Measurements from ENCODE around the gene ZDHHC23. TPM values are rescaled to one million over a fixed set of nuclear protein-coding genes. Genes with fewer than 3 reads are reported as not detected.
A peak's percentile ranks its signal among the peaks of the same experiment; 100 is the strongest.

The ZDHHC23 gene, protein sequence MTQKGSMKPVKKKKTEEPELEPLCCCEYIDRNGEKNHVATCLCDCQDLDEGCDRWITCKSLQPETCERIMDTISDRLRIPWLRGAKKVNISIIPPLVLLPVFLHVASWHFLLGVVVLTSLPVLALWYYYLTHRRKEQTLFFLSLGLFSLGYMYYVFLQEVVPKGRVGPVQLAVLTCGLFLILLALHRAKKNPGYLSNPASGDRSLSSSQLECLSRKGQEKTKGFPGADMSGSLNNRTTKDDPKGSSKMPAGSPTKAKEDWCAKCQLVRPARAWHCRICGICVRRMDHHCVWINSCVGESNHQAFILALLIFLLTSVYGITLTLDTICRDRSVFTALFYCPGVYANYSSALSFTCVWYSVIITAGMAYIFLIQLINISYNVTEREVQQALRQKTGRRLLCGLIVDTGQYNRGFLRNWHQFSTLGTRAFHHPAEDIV
- 3.9 and 5.1 TPM in 2 replicates for total RNA-seq (2014; rRNA removed; shearing (Covaris generic))

DNA sequence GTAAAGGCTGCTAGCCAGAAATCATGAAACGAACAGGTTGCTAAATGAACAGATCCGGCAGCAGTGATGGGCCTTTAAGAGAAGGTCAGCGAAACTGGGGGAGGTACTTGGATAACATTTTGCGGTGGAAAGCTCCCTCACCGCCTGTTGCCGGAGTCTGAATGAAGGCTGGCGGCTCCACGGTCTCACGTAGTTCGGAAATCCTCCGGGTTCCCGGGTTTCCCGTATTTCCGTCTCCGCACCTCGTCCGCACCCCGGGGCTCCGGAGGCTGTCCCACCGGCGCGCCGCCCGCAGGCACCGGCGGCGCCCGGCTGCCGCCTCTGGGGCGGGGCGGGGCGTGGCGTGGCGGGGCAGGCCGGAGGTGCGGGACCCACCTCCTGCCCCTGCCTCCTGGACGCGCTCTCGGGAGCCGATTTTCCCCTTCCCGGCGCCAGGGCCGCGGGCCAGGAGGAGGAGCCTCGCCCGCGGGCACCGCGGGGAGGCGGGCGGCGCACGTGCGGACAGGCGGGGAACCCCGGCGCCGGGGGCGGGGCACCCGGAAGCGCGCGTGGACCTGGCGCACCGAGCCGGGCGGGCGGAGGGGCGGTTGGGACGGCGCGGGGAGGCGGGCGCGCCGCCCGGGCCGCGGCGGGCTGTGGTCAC, at the start of gene ZDHHC23:
TSS of gene ZDHHC23 (plus strand) at position 642 of the 643 bp plus-strand sequence. CDS start 790 bp downstream, outside the sequence.
- DNase-seq (ENCODE audit: low spot score), result peak; percentile 42

- no peak for DNase-seq (ENCODE audit: low spot score)
These were observed 48.9 kb upstream of the ZDHHC23 start for GRCh38 chr3:113898892-113899291.

DNA sequence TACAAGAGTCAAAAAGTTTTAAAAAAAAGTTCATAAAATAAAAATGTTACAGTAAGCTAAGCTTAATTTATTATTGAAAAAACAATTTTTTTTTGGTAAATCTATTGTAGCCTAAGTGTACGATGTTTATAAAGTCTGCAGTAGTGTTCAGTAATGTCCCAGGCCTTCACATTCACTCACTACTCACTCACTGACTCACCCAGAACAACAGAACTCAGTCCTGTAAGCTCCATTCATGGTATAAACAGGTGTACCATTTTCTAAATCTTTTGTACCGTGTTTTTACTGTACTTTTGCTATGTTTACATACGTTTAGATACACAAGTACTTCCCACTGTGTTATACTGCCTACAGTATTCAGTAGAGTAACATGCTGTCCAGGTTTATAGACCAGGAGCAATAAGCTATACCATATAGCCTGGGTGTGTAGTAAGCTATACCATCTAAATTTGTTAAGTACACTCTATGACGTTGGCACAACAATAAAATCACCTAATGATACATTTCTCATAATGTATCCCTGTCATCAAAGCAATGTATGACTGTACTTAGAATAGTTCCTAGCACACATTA, 41.2 kb upstream of the ZDHHC23 start:
- no peak for DNase-seq (ENCODE audit: low spot score)

DNA sequence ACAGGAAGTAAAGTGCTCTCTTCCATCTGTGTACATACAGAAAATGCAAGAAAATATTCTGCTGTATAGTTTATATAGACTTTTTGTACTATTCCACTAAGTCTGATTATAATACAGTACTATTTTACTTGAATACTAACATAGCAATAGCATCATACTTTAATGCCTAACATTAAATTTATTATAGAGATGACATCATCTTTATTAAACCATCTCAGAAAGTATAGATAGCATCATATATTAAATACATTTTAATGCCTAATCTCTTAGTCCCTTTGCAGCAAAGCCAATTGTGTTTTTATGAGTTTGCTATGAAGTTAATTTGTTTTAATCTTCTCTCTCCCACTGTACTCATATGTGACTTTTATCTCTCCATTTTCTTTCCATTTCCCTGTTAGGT, 39.7 kb upstream of the ZDHHC23 start:
- DNase-seq (ENCODE audit: low spot score), result no peak

GRCh38 chr3:113910966-113911365, 36.8 kb upstream of the ZDHHC23 start:
- no peak for DNase-seq (ENCODE audit: low spot score)

DNA sequence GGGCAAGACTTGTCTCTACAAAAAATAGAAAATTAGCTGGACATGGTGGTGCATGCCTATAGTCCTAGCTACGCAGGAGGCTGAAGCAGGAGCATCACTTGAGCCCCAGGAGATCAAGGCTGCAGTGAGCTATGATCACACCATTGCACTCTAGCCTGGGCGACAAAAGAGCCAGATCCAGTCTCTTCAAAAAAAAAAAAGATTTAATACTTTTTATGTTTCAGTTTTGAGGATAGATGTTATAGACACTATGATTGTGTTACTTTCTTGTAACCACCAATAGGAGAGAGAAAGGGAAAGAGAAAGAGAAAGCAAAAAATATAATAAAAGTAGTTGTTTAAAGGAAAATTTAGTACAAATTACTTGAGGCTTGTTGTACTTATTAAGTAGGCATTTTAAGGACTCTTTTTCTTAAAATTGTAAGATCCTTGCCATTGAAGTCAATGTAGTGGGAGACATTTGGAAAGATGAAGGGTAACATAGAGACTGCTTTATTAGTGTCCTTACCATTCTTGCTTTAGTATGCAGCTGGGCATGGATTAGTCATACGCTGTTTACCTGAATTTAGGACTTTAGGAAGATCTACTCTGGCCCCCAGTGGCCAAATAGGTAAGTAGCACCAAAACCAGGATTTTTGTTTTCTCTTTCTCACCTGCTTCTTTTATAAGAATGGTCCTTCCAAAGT, 35.1 kb upstream of the ZDHHC23 start:
- DNase-seq (ENCODE audit: low spot score), result peak; percentile 71

DNA sequence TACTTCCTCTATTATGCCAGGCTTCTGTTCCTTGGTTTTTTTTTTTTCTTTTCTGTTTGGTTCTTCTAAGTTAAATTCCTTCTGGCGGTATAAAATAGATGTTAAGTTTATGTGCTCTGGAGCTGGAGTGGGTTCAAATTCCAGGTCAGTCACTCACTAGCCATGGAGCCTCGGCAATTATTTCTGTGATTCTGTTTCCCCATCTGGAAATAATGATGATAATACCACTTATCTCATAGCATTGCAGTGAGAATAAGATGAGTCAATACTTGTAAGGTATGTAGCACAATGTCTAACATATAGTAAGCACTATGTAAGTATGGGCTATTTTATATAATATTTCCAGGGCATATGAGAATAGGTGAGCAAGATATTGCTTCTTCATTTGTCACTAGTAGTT, 33.2 kb upstream of the ZDHHC23 start:
- no peak for DNase-seq (ENCODE audit: low spot score)

- no peak for DNase-seq (ENCODE audit: low spot score)
These were observed 20.3 kb upstream of the ZDHHC23 start for GRCh38 chr3:113927556-113927955.

GRCh38 chr3:113946831-113947230, 982 bp upstream of the ZDHHC23 start:
- no peak for DNase-seq (ENCODE audit: low spot score)

- DNase-seq (ENCODE audit: low spot score), result no peak
These were observed 453 bp downstream of the ZDHHC23 start for GRCh38 chr3:113948015-113948917.

DNA sequence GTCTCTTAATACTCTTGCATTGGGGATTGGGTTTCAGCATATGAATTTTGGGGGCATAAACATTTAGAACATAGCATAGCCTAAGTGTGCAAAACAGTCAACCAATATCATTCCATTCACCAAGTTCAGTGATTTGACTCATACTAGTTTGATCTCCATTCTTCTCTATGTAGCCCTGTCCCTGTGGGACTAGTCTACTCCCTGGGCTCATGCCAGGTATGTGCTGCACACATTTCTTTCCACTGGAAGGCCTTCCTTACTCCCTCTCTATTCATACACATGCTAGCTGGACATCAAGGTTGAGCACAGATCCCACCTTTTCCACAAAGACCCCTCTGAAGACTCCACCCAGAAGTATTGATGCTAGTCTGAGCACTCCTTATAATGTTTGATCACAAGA, 5.1 kb downstream of the ZDHHC23 start:
- DNase-seq (ENCODE audit: low spot score), result no peak

DNA sequence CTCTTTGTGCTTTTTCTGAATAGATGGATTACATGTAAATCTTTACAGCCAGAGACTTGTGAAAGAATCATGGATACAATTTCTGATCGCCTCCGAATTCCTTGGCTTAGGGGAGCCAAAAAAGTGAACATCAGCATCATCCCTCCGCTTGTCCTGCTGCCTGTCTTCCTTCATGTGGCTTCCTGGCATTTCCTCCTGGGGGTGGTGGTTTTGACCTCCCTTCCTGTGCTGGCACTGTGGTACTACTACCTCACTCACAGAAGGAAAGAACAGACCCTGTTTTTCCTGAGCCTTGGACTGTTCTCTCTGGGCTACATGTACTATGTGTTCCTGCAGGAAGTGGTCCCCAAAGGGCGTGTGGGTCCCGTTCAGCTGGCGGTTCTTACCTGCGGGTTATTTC, 5.9 kb downstream of the ZDHHC23 start:
- no peak for DNase-seq (ENCODE audit: low spot score)

GRCh38 chr3:113954091-113954685, 6.4 kb downstream of the ZDHHC23 start:
- no peak for DNase-seq (ENCODE audit: low spot score)

GRCh38 chr3:113963879-113964278, 16.1 kb downstream of the ZDHHC23 start:
- no peak for DNase-seq (ENCODE audit: low spot score)

- DNase-seq (ENCODE audit: low spot score), result no peak
These were observed 18.4 kb downstream of the ZDHHC23 start for GRCh38 chr3:113966172-113966571.

DNA sequence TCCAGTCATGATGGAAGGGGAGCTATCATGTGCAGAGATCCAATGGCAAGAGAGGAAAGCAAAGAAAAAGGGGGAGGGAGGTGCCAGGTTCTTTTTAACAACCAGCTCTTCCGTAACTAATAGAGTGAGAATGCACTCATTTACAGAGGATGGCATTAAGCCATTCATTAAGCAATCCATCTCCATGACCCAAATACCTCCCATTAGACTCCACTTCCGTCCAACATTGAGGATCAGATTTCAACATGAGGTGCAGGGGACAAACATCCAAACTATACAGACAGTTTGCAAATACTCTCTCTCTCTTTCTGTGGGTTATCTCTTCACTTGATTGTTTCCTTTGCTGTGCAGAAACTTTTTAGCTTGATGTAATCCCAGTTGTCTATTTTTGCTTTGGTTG, 21.2 kb downstream of the ZDHHC23 start:
- DNase-seq (ENCODE audit: low spot score), result no peak

GRCh38 chr3:113977822-113978221, 30.0 kb downstream of the ZDHHC23 start:
- no peak for DNase-seq (ENCODE audit: low spot score)

GRCh38 chr3:113979916-113980315, 32.1 kb downstream of the ZDHHC23 start:
- DNase-seq (ENCODE audit: low spot score), result no peak

- no peak for DNase-seq (ENCODE audit: low spot score)
These were observed 34.0 kb downstream of the ZDHHC23 start for GRCh38 chr3:113981803-113982202.

DNA sequence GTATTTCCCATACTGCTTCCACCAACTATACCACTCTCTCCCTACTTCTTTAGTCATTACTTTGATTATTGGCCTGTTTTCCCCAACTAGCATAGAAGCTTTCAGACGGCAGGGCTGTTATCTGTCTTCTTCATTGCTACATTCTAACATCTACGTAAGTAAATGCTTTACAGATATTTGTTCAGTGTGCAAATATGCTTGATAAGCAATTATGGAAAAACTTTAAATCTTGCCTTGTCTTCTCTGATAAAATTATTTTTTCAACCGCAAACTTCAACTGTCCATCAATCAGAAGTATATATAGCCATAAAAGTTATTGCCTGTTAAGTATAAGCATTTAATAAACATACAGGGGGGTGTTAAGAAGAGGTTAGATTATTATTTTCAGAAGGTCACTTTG, 35.7 kb downstream of the ZDHHC23 start:
- no peak for DNase-seq (ENCODE audit: low spot score)

DNA sequence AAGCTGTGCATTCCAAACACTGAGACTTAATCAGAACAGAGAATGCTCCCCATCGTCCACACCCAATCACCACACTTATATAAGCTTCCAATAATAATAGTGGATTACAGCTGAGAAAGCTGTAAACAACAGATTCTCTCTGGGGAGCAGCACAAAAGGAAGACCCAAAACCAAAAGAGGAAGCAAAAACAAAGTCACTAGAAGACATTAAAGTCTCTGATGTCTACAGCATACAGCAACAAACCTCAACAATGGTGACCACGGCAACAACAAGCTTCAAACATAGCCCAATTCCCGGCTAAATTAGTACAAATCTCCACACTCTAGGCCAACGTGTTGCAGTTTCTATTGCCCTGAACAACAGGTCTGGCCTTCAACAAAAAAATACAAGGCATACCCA, 37.7 kb downstream of the ZDHHC23 start:
- DNase-seq (ENCODE audit: low spot score), result no peak
